KMS-11 (cell line): Measurements from ENCODE around the gene CCDC157.

Source experiments
- H2AFZ ChIP-seq: fragments of 200-600 bp; sonication (generic); 2 replicates; pipeline ENCODE4 v1.6.1; 2016; ENCODE audit warnings: antibody characterized with exemption, mixed run types, low read depth
- H3K27ac ChIP-seq: fragments of 200-600 bp; sonication (generic); 2 replicates; pipeline ENCODE4 v1.6.1; 2016; ENCODE audit warnings: mild to moderate bottlenecking, mixed run types
- H3K27me3 ChIP-seq: fragments of 200-600 bp; sonication (generic); 2 replicates; pipeline ENCODE4 v1.6.1; 2017; ENCODE audit warnings: mild to moderate bottlenecking, low read depth, mixed run types, moderate library complexity; ENCODE audit not compliant: insufficient read depth
- H3K36me3 ChIP-seq: fragments of 200-600 bp; sonication (generic); 2 replicates; pipeline ENCODE4 v1.6.1; 2017; ENCODE audit warnings: mild to moderate bottlenecking, mixed run types; ENCODE audit not compliant: insufficient read depth
- H3K4me1 ChIP-seq: fragments of 200-600 bp; sonication (generic); 2 replicates; pipeline ENCODE4 v1.6.1; 2016; ENCODE audit warnings: mild to moderate bottlenecking, low read depth, mixed run types; ENCODE audit not compliant: poor library complexity, severe bottlenecking
- H3K4me2 ChIP-seq: fragments of 200-600 bp; sonication (generic); 2 replicates; pipeline ENCODE4 v1.7.0; 2016; ENCODE audit warnings: mild to moderate bottlenecking, mixed run types
- H3K4me3 ChIP-seq: fragments of 200-600 bp; sonication (generic); IDR thresholded peaks from 2 replicates; pipeline ENCODE4 v1.6.1; 2017; ENCODE audit warnings: low read depth, low read length, mixed read lengths; ENCODE audit not compliant: insufficient read depth
- H3K79me2 ChIP-seq: fragments of 200-600 bp; sonication (generic); 2 replicates; pipeline ENCODE4 v1.6.1; 2016; ENCODE audit warnings: low read depth, mixed run types; ENCODE audit not compliant: insufficient read depth
- H3K9ac ChIP-seq: fragments of 200-600 bp; sonication (generic); 2 replicates; pipeline ENCODE4 v1.6.1; 2016; ENCODE audit warnings: mild to moderate bottlenecking, mixed run types
- H4K20me1 ChIP-seq: fragments of 200-600 bp; sonication (generic); 2 replicates; pipeline ENCODE4 v1.6.1; 2016; ENCODE audit warnings: mild to moderate bottlenecking, mixed run types; ENCODE audit not compliant: insufficient read depth
- CTCF ChIP-seq: fragments of 200-600 bp; sonication (generic); conservative IDR thresholded peaks from 2 replicates; pipeline ENCODE4 v1.6.1; 2017; ENCODE audit warnings: low read depth, mild to moderate bottlenecking, antibody characterized with exemption, low read length, moderate library complexity, mixed read lengths

The CCDC157 gene

DNA sequence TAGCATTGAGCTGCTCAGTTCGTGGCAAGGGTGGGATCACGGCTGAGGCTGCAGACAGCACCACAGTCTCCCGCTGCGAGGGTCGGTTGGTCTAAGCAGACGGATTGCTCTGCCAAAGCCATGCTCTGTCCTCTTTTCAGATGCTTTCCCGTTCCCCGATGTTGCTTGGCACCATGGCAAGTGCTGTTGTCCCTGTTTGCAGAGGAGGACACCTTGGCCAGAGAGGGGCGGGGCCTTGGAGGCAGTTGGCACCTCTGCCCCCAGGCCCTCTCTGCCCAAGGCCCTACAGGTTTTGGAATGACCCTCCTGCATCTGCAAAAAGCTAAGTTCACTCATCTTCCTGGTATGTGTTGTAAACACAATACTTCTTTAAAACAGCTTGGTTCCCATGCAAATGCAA is 11.6 kb downstream of the CCDC157 start:
- TF ChIP-seq CTCF, result no peak
- H3K4me1 ChIP-seq, result no peaks in the 10 kb centered on the region
- H3K27me3 ChIP-seq, result no peaks in the 10 kb centered on the region
- H3K4me2 ChIP-seq, result no peak overlapping the region
- no peaks in the 10 kb centered on the region for H4K20me1 ChIP-seq
- H3K4me3 ChIP-seq, result no peak overlapping the region
- H2AFZ ChIP-seq, result no peak overlapping the region
- no peak overlapping the region for H3K27ac ChIP-seq
- H3K79me2 ChIP-seq, result no peaks in the 10 kb centered on the region
- H3K36me3 ChIP-seq, result no peaks in the 10 kb centered on the region
- H3K9ac ChIP-seq, result no peak overlapping the region

GRCh38 chr22:30370641-30371230 is 13.9 kb downstream of the CCDC157 start:
- TF ChIP-seq CTCF, result no peak
- Histone ChIP-seq H4K20me1 (no peaks in the 10 kb centered on the region), H3K27me3 (no peaks in the 10 kb centered on the region), H3K79me2 (no peaks in the 10 kb centered on the region), H3K9ac (no peak overlapping the region), H3K27ac (no peak overlapping the region), H3K36me3 (no peaks in the 10 kb centered on the region), H3K4me1 (no peaks in the 10 kb centered on the region), H3K4me2 (no peak overlapping the region), H2AFZ (no peak overlapping the region), H3K4me3 (no peak overlapping the region)

DNA sequence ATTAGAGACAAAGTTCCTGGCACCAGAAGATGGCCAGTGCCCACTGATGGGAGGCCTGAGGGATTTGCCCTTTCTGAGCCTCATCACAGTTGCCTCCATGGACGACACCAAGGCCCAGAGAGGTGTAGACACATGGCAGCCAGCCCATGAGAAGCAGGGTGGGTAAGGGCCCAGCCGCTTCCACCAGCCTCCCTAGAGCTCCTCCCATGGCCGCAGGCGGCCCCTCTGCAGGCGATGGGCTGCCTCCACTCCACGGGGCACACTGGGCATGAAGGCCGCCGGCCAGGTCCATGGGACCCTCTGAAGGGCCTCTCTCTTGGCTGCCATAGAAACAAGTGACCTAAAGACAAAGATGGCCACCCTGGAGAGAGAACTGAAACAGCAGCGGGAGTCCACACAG is 14.5 kb downstream of the CCDC157 start:
- Histone ChIP-seq H4K20me1 (no peaks in the 10 kb centered on the region), H2AFZ (no peak overlapping the region), H3K4me1 (no peaks in the 10 kb centered on the region), H3K79me2 (no peaks in the 10 kb centered on the region), H3K27me3 (no peaks in the 10 kb centered on the region), H3K36me3 (no peaks in the 10 kb centered on the region), H3K27ac (no peak overlapping the region), H3K9ac (no peak overlapping the region), H3K4me2 (no peak overlapping the region), H3K4me3 (no peak overlapping the region)
- TF ChIP-seq CTCF, result no peak

GRCh38 chr22:30371981-30372380 is 15.2 kb downstream of the CCDC157 start:
- Histone ChIP-seq H4K20me1 (no peaks in the 10 kb centered on the region), H3K79me2 (no peaks in the 10 kb centered on the region), H3K27ac (no peak overlapping the region), H3K4me2 (no peak overlapping the region), H3K4me1 (no peaks in the 10 kb centered on the region), H3K36me3 (no peaks in the 10 kb centered on the region), H3K4me3 (no peak overlapping the region), H3K9ac (no peak overlapping the region), H2AFZ (no peak overlapping the region), H3K27me3 (no peaks in the 10 kb centered on the region)
- no peak for TF ChIP-seq CTCF

DNA sequence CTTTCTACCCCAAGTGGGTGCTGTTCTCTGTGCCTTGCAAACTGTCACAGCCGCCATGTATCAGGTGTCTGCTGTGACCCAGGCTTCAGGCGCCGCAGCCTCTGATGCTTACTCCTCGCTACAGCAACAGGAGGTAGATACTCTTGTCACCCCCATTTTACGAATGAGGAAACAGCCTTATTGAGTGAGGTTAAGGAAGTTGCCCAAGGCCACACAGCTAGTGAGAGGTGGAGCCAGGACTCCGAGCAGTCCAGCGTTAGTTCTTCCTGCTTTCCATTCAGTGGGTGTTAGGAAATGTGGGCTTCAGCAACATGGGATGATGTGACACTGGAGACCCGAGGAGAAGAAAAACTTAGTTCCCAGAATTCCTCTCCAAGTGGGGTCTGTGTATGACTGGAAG is 16.1 kb downstream of the CCDC157 start:
- no peaks in the 10 kb centered on the region for H4K20me1 ChIP-seq
- no peak overlapping the region for H3K9ac ChIP-seq
- no peaks in the 10 kb centered on the region for H3K27me3 ChIP-seq
- H2AFZ ChIP-seq, result no peak overlapping the region
- H3K27ac ChIP-seq, result no peak overlapping the region
- H3K36me3 ChIP-seq, result no peaks in the 10 kb centered on the region
- H3K4me3 ChIP-seq, result no peak overlapping the region
- TF ChIP-seq CTCF, result no peak
- H3K4me1 ChIP-seq, result no peaks in the 10 kb centered on the region
- no peak overlapping the region for H3K4me2 ChIP-seq
- no peaks in the 10 kb centered on the region for H3K79me2 ChIP-seq
